NCI-H748 (cell line): ENCODE data around the gene INCENP.
A peak's percentile ranks its signal among the peaks of the same experiment; 100 is the strongest.
"Not testable (repeated sequence)": the region's sequence is repeated elsewhere in the genome, so short reads cannot be mapped to it uniquely, and the experiment has no call there.

Experiments
- DNase-seq: peaks from one replicate; lab custom pipeline; 2025; ENCODE audit not compliant: unreplicated experiment; lab: John Stamatoyannopoulos, UW

The INCENP gene

DNA sequence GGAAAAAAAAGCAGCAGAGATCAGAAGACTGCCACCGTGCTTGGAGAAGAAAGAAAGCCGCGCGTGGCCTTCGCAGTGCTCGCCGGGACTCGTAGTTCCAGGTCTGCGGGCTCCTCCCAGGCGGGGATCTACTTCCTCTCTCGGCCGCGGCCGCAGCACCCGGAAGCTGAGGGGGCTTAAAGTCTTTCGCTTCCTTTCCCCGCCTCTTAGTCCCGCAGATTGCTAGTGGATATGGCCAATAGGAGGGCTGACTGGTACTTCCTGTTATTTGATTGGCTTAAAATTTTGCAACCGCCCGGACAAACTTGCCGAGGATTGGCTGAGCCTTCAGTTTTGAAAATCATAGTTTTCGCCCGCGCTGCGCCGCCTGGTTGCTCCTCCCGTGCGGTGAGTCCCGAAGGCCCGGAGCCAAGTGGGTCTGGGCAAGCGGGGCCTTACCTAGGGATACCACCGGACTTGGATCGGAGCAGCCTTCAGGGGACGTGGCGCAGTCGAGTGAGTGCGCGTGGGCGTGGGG lies at the start of gene INCENP:
Gene INCENP, plus strand, starts transcription at position 343 of the 517 bp plus-strand sequence. CDS start 4,151 bp downstream, outside the sequence.
- DNase-seq = peak; percentile 99

DNA sequence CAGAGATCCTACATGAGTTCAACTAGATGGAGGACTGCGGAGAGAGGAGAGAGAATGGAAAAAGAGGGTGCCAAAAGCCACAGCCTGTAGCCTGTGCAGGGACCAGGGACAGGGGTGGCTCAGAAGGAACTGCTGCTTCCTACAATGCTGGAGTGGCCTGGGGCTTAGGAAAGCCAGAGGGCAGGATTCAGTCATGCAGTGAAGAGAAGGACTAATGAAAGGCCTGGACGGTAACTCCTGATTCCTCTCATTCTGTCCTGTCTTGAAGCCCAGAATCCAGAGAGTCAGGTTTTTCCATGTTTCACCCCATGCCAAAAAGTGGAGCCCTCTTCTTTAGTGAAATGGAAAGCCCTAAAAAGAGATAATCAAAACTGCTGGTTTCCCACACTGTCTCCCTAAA lies 48.4 kb upstream of the INCENP start:
- DNase-seq = no peak

DNA sequence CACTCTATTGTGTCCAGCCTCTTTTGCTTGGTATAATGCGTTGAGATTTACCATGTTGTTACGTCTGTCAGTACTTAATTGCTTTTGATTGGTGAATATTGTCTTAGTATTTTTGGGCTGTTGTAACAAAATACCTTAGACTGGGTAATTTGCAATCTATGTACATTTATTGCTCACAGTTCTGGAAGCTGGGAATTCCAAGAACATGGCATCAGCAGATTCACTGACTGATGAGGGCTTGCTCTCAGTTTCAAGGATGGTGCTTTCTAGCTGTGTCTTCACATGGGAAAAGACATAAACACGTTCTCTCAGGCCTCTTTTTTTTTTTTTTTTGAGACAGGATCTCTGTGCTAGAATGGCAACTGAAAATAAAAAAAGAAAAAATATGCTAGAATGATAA lies 46.7 kb upstream of the INCENP start:
- no peak for DNase-seq

DNA sequence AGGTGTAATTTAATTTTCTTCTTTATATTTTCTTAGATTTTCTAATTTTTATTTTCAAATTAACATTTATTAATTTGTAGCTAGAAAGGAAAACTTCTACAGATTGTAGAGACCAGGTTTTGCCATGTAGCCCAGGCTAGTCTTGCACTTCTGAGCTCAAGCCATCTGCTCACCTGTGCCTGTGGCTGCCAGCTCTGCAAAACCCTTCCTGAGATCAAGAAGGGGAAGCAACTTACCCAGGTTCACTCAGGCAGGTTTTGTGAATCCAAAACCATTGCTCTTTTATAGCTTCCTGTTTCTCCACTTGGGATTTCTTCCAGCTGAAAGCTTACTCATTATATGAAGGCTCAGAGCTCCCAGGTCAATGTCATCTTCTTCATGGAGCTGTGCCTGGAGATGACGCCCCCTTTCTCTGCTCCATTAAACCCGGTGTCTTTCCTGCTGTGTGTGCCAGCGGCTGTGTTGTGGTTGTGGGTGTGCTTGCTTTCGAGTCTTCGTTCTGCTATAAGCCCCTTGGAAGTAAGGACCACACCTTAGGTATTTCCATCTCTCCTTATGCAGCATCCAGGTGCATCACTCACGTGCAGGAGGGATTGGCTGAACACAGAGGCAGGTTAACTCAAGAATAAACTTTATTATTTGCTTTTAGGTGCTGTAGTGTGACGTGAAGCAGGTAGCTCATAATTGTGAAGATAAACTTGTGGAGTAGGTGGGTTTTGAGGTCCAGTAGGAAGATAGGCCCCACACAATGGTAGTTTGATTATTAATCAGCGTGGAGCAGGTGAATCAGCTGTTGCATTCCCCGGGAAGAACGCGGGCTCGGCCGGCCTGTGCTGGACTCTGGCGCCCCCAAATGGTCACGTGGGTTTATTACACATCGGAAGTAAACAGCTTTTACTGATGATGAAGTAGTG lies 42.2 kb upstream of the INCENP start:
- peak; percentile 58 for DNase-seq

DNA sequence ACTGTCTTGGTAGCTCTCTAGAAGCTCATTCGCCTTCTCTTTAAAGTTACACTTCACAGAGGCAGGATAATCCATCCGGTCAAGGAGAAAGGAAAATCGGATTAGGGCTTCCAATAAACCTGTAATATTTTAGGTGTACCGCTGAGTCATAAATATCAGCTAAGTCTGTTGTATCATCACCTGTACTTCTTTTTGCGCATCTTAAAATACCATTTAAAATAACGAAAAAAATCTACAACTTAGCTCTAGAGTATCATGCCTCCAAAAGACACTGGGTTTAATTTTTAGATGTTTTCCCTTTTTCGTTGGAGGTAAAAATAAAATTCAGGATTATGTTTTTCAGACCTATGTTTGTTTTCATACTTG lies 41.5 kb upstream of the INCENP start:
- DNase-seq = no peak

DNA sequence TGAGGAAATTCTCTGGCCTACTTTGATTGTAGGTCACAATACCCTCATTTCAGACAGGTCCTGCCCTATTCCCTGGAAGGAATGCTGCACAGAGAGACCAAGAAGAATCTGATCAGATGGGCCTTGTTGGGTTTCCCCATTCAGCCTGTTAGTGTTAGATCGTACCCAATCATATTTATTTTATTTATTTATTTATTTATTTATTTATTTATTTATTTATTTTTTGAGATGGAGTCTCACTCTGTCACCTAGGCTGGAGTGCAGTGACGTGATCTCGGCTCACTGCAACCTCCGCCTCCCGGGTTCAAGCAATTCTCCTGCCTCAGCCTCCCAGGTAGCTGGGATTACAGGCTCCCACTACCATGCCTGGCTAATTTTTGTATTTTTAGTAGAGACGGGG lies 39.0 kb upstream of the INCENP start:
- DNase-seq = not testable (repeated sequence)

DNA sequence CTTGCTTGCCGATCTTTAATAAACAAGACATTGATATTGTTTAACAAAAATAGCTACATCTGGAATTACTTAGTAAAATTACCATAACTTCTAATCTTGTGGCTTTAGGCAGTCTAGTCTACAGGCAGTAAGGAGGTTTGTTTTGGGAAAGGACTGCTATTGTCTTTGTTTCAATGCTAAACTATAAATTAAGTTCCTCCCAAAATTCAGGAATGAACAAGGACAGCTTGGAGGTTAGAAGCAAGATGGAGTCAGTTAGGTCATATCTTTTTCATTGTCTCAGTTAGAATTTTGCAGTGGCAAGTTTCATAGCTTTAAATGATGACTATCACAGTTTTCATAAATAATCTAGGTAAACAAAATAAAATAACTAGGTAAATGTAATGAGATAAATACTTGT lies 36.1 kb upstream of the INCENP start:
- DNase-seq = no peak

DNA sequence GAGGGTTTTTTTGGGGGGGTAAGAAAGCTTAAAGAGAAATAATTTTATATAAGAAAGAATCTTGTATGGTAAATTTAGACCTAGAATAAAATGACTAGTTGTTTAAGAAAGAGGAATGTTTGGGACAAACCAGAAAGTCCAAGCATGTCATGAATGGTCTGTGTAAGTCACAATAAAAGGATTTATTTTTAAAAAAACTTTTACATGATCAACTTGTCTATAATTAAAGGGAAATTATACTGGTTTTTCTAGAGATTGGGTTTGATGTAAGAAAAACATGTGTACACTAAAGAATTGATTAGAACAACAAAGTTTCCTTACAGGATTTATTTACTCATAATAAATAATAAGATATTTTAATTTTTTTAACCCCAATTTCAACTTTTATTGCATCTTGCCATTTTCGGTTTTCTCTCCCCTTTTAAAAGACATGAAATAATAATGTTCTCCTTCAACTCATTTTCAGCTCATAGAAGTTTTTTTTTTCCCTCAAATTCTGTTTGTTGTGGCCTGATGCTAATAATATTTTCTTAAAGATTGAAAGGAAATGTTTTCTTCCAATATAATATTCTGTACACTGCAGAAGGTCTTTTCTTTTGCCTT lies 35.4 kb upstream of the INCENP start:
- no peak for DNase-seq

DNA sequence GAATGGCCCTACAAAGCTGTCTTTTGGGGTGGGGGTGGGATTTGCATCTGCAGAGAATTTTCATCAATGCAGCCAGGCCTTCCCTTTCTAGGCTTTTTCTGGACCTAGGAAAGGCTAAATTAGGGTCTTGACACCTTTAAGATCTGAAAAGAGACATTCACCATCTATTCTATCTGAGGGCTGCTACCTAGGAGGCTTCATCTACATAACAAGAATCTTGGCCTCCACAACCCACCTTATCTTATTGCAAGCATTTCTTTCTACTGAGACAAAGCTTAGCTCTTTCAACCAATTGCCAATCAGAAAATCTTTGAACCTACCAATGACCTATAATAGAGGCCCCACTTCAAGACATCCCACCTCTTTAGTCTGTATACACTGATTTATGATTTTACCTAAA lies 20.7 kb upstream of the INCENP start:
- DNase-seq = no peak

DNA sequence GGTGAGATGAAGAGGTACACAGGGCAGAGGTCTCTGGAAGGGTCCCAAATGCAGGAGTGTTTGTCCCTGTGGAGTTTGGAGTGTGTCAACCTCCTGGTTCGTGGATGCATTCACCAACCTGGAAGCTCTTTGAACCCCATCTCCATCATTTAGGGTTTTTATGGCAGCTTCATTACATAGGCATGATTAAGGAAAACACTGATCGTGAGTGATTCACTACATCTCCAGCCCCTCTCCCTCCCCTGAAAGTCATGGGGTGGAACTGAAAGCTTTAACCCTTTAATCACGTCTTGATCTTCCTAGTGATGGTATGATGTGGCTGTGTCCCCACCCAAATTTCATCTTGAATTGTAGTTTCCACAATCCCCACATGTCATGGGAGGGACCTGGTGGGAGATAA lies 19.8 kb upstream of the INCENP start:
- no peak for DNase-seq

DNA sequence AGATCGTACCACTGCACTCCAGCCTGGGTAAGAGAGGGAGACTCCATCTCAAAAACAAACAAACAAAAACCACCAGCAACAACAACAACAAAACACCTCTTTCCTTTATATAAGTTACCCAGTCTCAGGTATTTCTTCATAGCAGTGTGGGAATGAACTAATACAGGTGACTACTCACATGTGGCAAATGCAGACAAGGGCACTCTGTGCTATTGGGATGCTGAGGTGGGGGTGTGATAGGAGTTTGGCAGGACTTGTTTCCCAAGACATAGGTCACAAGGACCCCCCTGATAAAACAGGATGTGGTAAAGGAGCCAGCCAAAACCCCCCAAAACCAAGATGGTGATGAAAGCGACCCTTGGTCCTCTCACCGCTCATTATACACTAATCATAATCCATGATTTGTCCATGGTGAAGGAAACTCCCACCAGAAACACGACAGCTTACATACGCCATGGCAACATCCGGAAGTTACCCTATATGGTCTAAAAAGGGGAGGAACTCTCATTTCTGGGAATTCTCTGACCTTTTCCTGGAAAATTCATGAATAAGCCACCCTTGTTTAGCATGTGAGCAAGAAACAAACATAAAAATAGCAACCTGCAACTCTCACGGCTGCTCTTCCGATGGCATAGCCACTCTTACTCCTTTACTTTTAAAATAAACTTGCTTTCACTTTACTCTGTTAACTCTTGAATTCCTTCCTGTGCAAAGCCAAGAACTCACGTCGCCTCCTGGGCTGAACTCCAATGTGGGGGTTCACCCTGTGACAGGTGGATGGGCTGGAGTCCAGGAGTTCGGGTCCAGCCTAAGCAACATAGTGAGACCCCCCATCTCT lies 18.8 kb upstream of the INCENP start:
- no peak for DNase-seq

DNA sequence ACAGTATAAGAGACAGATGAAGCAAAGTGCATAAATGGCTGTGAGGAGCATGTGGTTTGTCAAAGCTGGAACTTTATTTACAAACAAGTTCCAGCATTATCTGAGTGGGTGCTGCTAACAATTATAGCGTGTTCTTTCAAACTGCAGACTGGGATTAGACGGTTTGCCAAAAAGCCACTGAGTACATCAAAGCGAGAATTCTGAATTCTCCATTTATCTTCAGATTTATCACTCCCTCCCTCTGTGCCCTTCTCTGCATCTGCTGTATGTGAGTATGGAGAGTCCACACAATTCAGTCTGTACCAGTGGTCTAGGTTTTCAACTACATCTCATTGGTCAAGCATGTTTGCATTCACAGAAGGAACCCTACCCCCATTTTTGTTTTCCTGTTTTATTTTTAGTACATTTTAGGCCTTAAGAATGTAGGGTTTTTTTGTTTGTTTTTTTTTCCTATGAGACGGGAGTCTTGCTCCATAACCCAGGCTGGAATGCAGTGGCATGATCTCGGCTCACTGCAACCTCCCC lies 18.1 kb upstream of the INCENP start:
- no peak for DNase-seq

DNA sequence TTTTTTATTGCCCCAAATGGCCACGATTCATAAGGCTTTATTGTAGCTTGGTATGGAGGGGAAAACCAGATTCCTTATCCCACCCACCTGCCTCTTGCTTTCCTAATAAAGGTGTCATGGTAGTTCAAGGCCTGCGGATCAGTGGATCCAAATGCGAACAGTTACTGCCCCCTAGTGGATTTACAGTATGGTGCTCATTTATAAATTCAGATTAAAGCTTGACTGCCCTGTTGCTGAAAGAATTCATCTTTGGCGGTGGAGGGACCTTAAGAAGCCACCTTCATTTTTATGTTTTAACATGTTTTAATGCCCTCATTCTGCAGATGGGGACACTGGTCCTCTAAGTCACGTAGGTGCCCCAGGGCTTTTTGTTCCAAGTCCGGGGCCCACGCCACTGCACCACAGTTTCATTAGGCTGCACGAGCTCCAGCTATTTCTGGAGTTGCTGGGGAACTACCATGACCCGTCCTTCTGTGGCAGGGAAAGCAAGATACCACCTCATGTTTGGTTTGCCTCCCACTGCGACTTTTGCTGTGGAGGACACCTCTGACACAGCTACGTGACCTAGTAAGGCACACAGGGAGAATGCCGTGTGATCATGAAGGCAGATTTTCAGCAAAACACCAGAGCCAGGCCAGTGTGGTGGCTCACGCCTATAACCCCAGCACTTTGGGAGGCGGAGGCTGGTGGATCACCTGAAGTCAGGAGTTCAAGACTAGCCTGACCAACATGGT lies 15.6 kb upstream of the INCENP start:
- peak; percentile 71 for DNase-seq

DNA sequence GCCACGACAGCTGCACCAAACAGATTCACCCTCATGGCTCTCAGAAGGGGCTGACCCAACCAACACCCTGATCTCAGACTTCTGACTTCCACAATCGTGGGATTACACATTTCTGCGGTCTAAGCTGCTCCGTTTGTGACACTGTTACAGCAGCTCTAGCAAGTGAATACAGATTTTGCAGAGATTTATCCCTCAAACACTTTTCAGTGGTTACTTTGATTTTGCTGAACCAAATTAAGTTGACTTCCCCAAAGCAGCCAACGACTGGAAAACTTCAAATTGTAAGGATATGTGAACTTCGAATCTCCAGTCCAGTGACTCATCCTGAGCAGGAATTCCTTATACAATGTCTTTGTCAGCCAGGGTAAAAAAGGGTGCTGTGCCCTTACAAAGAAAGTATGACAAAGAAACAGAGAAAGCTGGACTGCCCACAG lies 14.8 kb upstream of the INCENP start:
- DNase-seq = no peak

DNA sequence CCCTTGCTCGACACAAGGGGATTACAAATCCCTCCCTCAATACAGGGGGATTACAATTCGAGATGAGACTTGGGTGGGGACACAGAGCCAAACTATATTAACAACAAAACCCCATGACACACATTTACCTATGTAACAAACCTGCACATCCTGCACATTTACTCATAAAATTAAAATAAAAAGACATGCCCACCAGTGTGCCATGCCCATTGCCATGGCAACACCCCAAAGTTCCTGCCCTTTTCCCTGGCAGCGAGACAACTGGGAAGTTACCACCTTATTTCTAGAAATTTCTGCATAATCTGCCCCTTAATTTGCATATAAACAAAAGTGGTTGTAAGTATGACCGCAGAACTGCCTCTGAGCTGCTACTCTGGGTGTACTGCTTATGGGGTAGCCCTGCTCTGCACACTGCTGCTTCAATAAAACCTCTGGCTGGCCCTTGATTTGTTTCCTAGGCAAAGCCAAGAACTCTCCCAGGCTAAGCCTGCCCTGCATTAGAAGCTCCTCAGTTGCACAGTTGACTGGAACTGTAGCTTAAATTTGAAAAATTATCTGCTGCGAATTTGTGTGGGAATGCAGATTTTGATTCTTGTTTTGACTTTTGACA lies 8.6 kb upstream of the INCENP start:
- DNase-seq = no peak

DNA sequence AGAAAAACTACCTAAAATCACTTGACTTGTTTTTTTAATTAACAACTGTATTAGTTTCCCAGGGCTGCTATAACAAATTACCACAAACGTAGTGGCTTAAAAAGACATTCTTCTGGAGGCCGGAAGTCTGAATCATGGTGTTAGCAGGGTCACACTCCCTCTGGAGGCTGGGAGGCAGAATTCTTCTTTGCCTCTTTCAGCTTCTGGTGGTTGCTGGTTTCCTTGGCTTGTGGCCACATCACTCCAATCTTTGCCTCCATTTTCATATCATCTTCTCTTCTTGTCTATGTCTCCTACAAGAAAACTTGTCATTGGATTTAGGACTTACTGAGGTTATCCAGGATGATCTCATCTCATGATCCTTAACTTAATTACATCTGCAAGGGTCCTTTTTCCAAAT lies 7.4 kb upstream of the INCENP start:
- DNase-seq = no peak

DNA sequence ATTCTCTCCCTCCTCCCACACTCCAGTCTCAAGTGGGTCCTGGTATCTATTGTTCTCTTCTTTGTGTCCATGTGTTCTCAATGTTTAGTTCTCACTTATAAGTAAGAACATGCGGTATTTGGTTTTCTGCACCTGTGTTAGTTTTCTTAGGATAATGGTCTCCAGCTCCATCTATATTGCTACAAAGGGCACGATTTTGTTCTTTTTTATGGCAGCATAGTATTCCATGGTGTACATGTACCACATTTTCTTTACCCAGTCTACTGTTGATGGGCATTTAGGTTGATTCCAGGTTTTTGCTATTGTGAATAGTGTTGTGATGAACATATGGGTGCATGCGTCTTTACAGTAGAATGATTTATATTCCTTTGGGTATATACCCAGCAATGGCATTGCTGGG lies 4.2 kb upstream of the INCENP start:
- DNase-seq = no peak

DNA sequence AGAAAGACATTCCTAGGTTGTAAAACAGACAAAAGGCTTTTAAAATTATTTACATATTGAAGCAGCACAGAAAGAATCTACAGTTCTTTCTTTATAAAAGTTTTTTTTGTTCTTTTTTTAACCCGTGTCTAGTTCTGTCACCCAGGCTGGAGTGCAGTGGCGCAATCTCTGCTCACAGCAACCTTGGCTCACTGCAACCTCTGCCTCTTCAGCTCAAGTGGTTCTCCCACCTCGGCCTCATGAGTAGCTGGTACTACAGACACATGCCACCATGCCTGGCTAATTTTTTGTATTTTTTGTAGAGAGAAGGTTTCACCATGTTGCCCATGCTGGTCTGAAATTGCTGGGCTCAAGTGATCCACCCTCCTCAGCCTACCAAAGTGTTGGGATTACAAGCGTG lies 3.8 kb upstream of the INCENP start:
- no peak for DNase-seq

DNA sequence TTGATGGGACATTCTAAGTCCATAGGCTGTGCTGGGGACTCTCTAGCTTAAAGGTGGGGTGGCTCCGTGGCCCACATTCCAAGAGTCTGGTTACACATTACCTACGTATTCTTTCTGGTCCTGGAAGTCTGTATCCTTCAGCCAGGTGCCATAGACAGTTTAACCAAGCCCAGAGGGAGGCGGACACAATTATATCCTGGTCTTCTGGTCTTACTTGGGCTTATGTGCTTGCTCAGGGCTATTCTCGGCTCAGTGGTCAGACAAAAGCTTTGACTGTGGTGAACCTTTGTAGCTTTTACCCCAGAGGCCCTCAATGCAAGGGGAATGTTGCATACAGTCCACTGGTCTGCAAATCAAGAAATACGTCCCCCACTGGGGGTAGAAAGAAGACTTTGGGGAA lies 3.4 kb upstream of the INCENP start:
- DNase-seq = no peak

DNA sequence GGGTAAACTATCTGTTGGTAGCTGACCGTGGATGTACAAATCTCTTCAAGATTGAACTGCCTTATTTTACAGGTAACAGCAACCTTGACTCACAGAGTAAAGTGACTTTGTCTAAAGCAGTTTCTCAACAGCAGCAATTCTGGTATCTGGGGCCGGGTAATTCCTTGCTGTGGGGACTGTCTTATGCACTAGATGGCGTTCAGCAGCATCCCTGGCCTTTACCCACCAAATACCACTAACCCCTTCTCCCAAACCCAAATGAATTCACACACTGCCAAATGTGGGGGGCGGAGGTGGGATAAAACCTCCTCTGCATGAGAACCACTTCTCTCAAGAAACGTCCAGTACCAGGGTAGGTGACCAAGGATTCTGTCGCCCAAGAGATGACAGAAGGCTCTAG lies 1.7 kb upstream of the INCENP start:
- DNase-seq = no peak
